ENCODE data around the gene GDF7. TPM values are rescaled to one million over a fixed set of nuclear protein-coding genes. Genes with fewer than 3 reads are reported as not detected.

Gene GDF7
- total RNA-seq, 1 experiment from 2014 or later: 0.04 TPM

DNA sequence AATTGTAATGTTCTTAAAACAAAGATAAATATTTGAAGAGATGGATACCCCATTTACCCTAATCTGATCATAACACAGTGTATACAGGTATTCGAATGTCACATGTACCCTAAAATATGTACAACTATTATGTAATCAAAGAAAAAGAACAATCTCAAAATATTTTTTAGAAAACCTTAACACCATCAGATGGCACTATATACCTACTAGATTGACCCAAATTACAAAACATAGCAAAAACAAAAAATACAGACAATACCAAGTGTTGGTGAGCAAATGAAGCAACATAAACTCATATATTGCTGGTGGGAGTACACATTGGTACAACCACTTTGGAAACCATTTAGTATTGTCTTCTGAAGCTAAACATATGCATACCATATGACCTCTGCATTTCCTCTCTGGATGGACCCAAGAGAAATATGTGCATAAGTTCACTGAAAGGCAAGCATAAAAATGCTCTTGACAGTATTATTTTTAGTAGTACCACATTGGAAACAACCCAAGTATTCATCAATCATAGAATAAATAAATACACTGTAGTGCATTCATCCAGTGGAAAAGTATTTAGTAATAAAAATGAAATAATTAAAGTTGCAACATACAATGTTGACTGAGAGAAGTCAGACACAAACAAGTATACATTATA, 55.8 kb downstream of the GDF7 start:
- Histone ChIP-seq H4K8ac (replicated peaks; ENCODE audit: insufficient read length, low read depth, low read length) (no peak overlapping the region), H3K79me2 (ENCODE audit: insufficient read depth, low read length) (no peaks in the 10 kb centered on the region), H3T11ph (ENCODE audit: low read length) (no peak overlapping the region), H3K9ac (ENCODE audit: extremely low read depth, insufficient read length, low read length) (no peak overlapping the region), H2BK120ac (ENCODE audit: low read depth, low read length, poor library complexity, severe bottlenecking) (no peak overlapping the region), H3K23me2 (ENCODE audit: insufficient read length, low read depth, low read length, poor library complexity, severe bottlenecking) (no peaks in the 10 kb centered on the region), H3K4me1 (ENCODE audit: insufficient read depth, low read length) (no peaks in the 10 kb centered on the region), H4K91ac (ENCODE audit: insufficient read length, low read depth, low read length) (no peak overlapping the region), H3K56ac (ENCODE audit: insufficient read length, low read depth, low read length) (no peak overlapping the region), H2BK5ac (ENCODE audit: insufficient read length, low read length) (no peak overlapping the region), H2AK5ac (ENCODE audit: insufficient read length, low read length) (no peak overlapping the region), H3K23ac (ENCODE audit: insufficient read length, low read depth, low read length) (no peak overlapping the region), H3K27ac (ENCODE audit: insufficient read length, low read depth, low read length) (no peak overlapping the region), H3K79me1 (ENCODE audit: insufficient read depth, low read depth, low read length, poor library complexity, severe bottlenecking) (no peaks in the 10 kb centered on the region), H3K4me2 (ENCODE audit: insufficient read depth, insufficient read length, low read length) (no peak overlapping the region), H3K14ac (ENCODE audit: insufficient read depth, low read length) (no peak overlapping the region), H3K4ac (ENCODE audit: low read depth, low read length) (no peak overlapping the region), H2AFZ (ENCODE audit: low read length) (no peak overlapping the region), H4K20me1 (ENCODE audit: control insufficient read depth, insufficient read depth, insufficient read length) (no peaks in the 10 kb centered on the region), H2BK20ac (ENCODE audit: low read depth, low read length, poor library complexity, severe bottlenecking) (no peak overlapping the region), H4K5ac (ENCODE audit: insufficient read length, low read depth, low read length) (no peak overlapping the region), H2BK15ac (ENCODE audit: low read depth, low read length) (no peak overlapping the region), H3K18ac (ENCODE audit: insufficient read length, low read depth, low read length) (no peak overlapping the region), H2BK12ac (ENCODE audit: insufficient read length, low read depth, low read length) (no peak overlapping the region), H3K27me3 (ENCODE audit: insufficient read depth, low read length) (no peaks in the 10 kb centered on the region), H3K9me3 (ENCODE audit: control insufficient read depth, low read depth, low read length) (no peaks in the 10 kb centered on the region)
- H3K4me3 Mint-ChIP-seq: no peak overlapping the region
- WGBS (ENCODE audit: extremely low coverage, insufficient read length, low lambda C conversion rate): no CpG with 5 or more reads among the region's 1 CpG
- TF ChIP-seq, protein P1, sequence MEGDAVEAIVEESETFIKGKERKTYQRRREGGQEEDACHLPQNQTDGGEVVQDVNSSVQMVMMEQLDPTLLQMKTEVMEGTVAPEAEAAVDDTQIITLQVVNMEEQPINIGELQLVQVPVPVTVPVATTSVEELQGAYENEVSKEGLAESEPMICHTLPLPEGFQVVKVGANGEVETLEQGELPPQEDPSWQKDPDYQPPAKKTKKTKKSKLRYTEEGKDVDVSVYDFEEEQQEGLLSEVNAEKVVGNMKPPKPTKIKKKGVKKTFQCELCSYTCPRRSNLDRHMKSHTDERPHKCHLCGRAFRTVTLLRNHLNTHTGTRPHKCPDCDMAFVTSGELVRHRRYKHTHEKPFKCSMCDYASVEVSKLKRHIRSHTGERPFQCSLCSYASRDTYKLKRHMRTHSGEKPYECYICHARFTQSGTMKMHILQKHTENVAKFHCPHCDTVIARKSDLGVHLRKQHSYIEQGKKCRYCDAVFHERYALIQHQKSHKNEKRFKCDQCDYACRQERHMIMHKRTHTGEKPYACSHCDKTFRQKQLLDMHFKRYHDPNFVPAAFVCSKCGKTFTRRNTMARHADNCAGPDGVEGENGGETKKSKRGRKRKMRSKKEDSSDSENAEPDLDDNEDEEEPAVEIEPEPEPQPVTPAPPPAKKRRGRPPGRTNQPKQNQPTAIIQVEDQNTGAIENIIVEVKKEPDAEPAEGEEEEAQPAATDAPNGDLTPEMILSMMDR (conservative IDR thresholded peaks at IDR 0.05): no peak
- no peaks in the 10 kb centered on the region for H3K9me3 Mint-ChIP-seq
- no peak overlapping the region for H3K27ac Mint-ChIP-seq
- H3K27me3 Mint-ChIP-seq (ENCODE audit: low read depth): no peaks in the 10 kb centered on the region
- H3K36me3 Mint-ChIP-seq (ENCODE audit: insufficient read depth in 1 of 3, low read depth in 3 of 3): no peaks in the 10 kb centered on the region; a peak in 1 of 7 replicates
- DNase-seq: no peak
- no peaks in the 10 kb centered on the region for H3K4me1 Mint-ChIP-seq

Data from H9 (cell line).